Astrocyte (in vitro differentiated cells and primary cell): ENCODE data around the gene YOD1. TPM values are rescaled to one million over a fixed set of nuclear protein-coding genes. Genes with fewer than 3 reads are reported as not detected.

ENCODE experiments used
- DNase-seq: peaks from one replicate; pipeline ENCODE4 v3.0.0-alpha.2; 2010; ENCODE audit warnings: low read depth
- FAIRE-seq: peaks from 2 replicates; lab custom pipeline; 2011; peaks lifted over from hg19 to GRCh38; lab: Jason Lieb, UNC
- H2AFZ ChIP-seq: 2 replicates; pipeline ENCODE4 v1.6.0; 2012; ENCODE audit warnings: low read depth, low read length, inconsistent platforms
- H3K27ac ChIP-seq: 2 replicates; pipeline ENCODE4 v1.5.1; 2011; ENCODE audit warnings: low read depth, low read length, inconsistent platforms
- H3K27me3 ChIP-seq: 2 replicates; pipeline ENCODE4 v1.6.0; 2011; ENCODE audit warnings: low read length, inconsistent platforms; ENCODE audit not compliant: insufficient read depth
- H3K36me3 ChIP-seq: 2 replicates; pipeline ENCODE4 v1.5.1; 2011; ENCODE audit warnings: low read length, inconsistent platforms; ENCODE audit not compliant: insufficient read depth
- H3K4me1 ChIP-seq: 2 replicates; pipeline ENCODE4 v1.5.1; 2011; ENCODE audit warnings: low read length, inconsistent platforms; ENCODE audit not compliant: insufficient read depth
- H3K4me2 ChIP-seq: 2 replicates; pipeline ENCODE4 v1.6.0; 2012; ENCODE audit warnings: low read length, inconsistent platforms
- H3K4me3 ChIP-seq: 2 replicates; pipeline ENCODE4 v1.5.1; 2011; ENCODE audit warnings: low read depth, mild to moderate bottlenecking, low read length, inconsistent platforms; ENCODE audit not compliant: insufficient read depth
- H3K79me2 ChIP-seq: 2 replicates; pipeline ENCODE4 v1.6.0; 2012; ENCODE audit warnings: mild to moderate bottlenecking, low read length, inconsistent platforms; ENCODE audit not compliant: insufficient read depth
- H3K9ac ChIP-seq: 2 replicates; pipeline ENCODE4 v1.6.0; 2012; ENCODE audit warnings: mild to moderate bottlenecking, low read length, inconsistent platforms
- H3K9me3 ChIP-seq: 2 replicates; pipeline ENCODE4 v1.5.1; 2012; ENCODE audit warnings: low read depth, mild to moderate bottlenecking, low read length, inconsistent platforms; ENCODE audit not compliant: insufficient read depth
- H4K20me1 ChIP-seq: 2 replicates; pipeline ENCODE4 v1.6.0; 2012; ENCODE audit warnings: low read length, inconsistent platforms; ENCODE audit not compliant: insufficient read depth
- H3K27ac Mint-ChIP-seq: one replicate; pipeline ENCODE4 v1.8.0; 2021; ENCODE audit warnings: mild to moderate bottlenecking, mixed read lengths; ENCODE audit not compliant: unreplicated experiment
- H3K27me3 Mint-ChIP-seq: one replicate; pipeline ENCODE4 v1.8.0; 2021; ENCODE audit warnings: low read depth, mixed read lengths; ENCODE audit not compliant: unreplicated experiment
- H3K36me3 Mint-ChIP-seq: one replicate; pipeline ENCODE4 v1.8.0; 2021; ENCODE audit warnings: low read depth, mixed read lengths; ENCODE audit not compliant: unreplicated experiment
- H3K4me1 Mint-ChIP-seq: one replicate; pipeline ENCODE4 v1.8.0; 2021; ENCODE audit warnings: low read depth, mixed read lengths; ENCODE audit not compliant: unreplicated experiment
- H3K4me3 Mint-ChIP-seq: one replicate; pipeline ENCODE4 v1.8.0; 2021; ENCODE audit warnings: mild to moderate bottlenecking, moderate library complexity, mixed read lengths; ENCODE audit not compliant: unreplicated experiment
- H3K9me3 Mint-ChIP-seq: one replicate; pipeline ENCODE4 v1.8.0; 2021; ENCODE audit warnings: mild to moderate bottlenecking, mixed read lengths; ENCODE audit not compliant: unreplicated experiment
- EZH2 ChIP-seq: IDR thresholded peaks from 2 replicates; pipeline ENCODE4 v1.6.1; 2012; ENCODE audit warnings: mild to moderate bottlenecking, low read length, inconsistent platforms; ENCODE audit not compliant: insufficient read depth
- total RNA-seq: library from RNA; stranded (reverse); gene quantifications from 2 replicates; pipeline ENCODE4 v1.2.1, GENCODE V29; 2021
- TF ChIP-seq, protein P1 (sequence below): IDR thresholded peaks from 2 replicates; pipeline ENCODE4 v1.5.1; 2011; ENCODE audit warnings: low read depth, mild to moderate bottlenecking, inconsistent platforms, low read length, moderate library complexity; ENCODE audit not compliant: insufficient read depth

YOD1 gene
- total RNA-seq, 1 donor from 2014 or later, result 14.8 TPM

DNA sequence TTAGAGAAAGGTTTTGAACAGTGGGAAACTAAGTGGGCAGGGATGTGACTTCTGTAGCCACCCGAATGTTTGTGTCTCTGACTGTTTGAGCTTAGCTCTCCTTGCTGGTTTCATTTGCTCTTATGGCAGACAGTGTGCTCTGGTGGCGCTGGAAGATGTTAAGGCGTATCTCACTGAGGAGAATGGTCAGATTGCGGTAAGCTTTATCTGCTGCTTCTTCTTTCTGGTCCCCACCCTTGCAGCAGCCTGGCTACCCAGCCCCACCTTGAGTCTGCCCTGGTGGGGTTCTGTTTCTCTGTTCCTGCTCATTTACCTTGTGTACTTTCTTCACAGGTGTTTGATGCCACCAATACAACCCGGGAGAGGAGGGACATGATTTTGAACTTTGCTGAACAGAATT, 12.0 kb upstream of the YOD1 start:
- Histone ChIP-seq H3K4me3 (no peak overlapping the region), H3K9me3 (no peaks in the 10 kb centered on the region), H2AFZ (no peak overlapping the region), H3K4me1 (no peaks in the 10 kb centered on the region), H3K36me3 (no peaks in the 10 kb centered on the region), H4K20me1 (no peaks in the 10 kb centered on the region), H3K9ac (no peak overlapping the region), H3K4me2 (no peak overlapping the region), H3K27me3 (no peaks in the 10 kb centered on the region), H3K79me2 (no peaks in the 10 kb centered on the region), H3K27ac (no peak overlapping the region)
- peaks cover 24% of the 10 kb centered on the region for H3K36me3 Mint-ChIP-seq
- H3K4me3 Mint-ChIP-seq, result no peak overlapping the region
- no peaks in the 10 kb centered on the region for H3K27me3 Mint-ChIP-seq
- DNase-seq (no peak), FAIRE-seq (no peak)
- TF ChIP-seq, protein P1, sequence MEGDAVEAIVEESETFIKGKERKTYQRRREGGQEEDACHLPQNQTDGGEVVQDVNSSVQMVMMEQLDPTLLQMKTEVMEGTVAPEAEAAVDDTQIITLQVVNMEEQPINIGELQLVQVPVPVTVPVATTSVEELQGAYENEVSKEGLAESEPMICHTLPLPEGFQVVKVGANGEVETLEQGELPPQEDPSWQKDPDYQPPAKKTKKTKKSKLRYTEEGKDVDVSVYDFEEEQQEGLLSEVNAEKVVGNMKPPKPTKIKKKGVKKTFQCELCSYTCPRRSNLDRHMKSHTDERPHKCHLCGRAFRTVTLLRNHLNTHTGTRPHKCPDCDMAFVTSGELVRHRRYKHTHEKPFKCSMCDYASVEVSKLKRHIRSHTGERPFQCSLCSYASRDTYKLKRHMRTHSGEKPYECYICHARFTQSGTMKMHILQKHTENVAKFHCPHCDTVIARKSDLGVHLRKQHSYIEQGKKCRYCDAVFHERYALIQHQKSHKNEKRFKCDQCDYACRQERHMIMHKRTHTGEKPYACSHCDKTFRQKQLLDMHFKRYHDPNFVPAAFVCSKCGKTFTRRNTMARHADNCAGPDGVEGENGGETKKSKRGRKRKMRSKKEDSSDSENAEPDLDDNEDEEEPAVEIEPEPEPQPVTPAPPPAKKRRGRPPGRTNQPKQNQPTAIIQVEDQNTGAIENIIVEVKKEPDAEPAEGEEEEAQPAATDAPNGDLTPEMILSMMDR, result no peak
- TF ChIP-seq EZH2, result no peak
- H3K27ac Mint-ChIP-seq, result no peak overlapping the region
- H3K9me3 Mint-ChIP-seq, result no peaks in the 10 kb centered on the region
- no peaks in the 10 kb centered on the region for H3K4me1 Mint-ChIP-seq

DNA sequence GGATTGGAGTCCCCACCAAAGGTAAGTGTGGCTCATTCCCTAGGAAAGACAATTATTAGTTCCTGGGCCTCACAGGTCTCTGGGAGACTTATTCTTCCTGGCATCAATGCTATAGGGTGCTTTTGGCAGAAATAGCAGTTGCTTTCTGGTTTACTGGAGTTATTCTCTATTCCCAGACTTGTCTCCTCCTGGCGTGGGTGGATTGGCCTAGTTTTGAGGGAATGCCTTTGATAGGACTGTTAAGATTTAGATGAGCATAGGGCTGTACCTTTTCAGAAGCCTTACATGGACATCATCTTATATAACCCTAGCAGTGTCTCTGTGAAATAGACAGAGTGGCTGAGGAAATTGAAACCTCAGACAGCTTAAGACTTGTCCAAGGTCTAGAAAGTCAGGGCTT, 11.1 kb upstream of the YOD1 start:
- no peaks in the 10 kb centered on the region for H3K9me3 ChIP-seq
- H2AFZ ChIP-seq, result no peak overlapping the region
- H3K4me3 ChIP-seq, result no peak overlapping the region
- peaks cover 24% of the 10 kb centered on the region for H3K36me3 Mint-ChIP-seq
- H3K27ac Mint-ChIP-seq, result no peak overlapping the region
- no peak for TF ChIP-seq EZH2
- TF ChIP-seq, protein P1, result no peak
- no peak for DNase-seq
- no peaks in the 10 kb centered on the region for H4K20me1 ChIP-seq
- H3K9me3 Mint-ChIP-seq, result no peaks in the 10 kb centered on the region
- no peak overlapping the region for H3K27ac ChIP-seq
- H3K4me1 ChIP-seq, result no peaks in the 10 kb centered on the region
- H3K9ac ChIP-seq, result no peak overlapping the region
- H3K79me2 ChIP-seq, result no peaks in the 10 kb centered on the region
- no peak for FAIRE-seq
- H3K27me3 Mint-ChIP-seq, result no peaks in the 10 kb centered on the region
- H3K27me3 ChIP-seq, result no peaks in the 10 kb centered on the region
- no peak overlapping the region for H3K4me3 Mint-ChIP-seq
- no peaks in the 10 kb centered on the region for H3K4me1 Mint-ChIP-seq
- H3K4me2 ChIP-seq, result no peak overlapping the region
- no peaks in the 10 kb centered on the region for H3K36me3 ChIP-seq

GRCh38 chr1:207060596-207060995, 9.6 kb upstream of the YOD1 start:
- Histone ChIP-seq H3K79me2 (no peaks in the 10 kb centered on the region), H4K20me1 (no peaks in the 10 kb centered on the region), H3K36me3 (no peaks in the 10 kb centered on the region), H3K4me1 (no peaks in the 10 kb centered on the region), H3K4me3 (no peak overlapping the region), H3K27me3 (no peaks in the 10 kb centered on the region), H2AFZ (no peak overlapping the region), H3K4me2 (no peak overlapping the region), H3K9me3 (no peaks in the 10 kb centered on the region), H3K27ac (no peak overlapping the region), H3K9ac (no peak overlapping the region)
- TF ChIP-seq EZH2, result no peak
- TF ChIP-seq, protein P1, result no peak
- H3K4me1 Mint-ChIP-seq, result no peaks in the 10 kb centered on the region
- no peak overlapping the region for H3K4me3 Mint-ChIP-seq
- H3K27ac Mint-ChIP-seq, result no peak overlapping the region
- H3K27me3 Mint-ChIP-seq, result no peaks in the 10 kb centered on the region
- H3K36me3 Mint-ChIP-seq, result peaks cover 22% of the 10 kb centered on the region
- DNase-seq (no peak), FAIRE-seq (no peak)
- H3K9me3 Mint-ChIP-seq, result no peaks in the 10 kb centered on the region
